Fibroblast of skin of right biceps (primary cell): ENCODE data around the gene BCL2L11.
"Not testable (repeated sequence)": the region's sequence is repeated elsewhere in the genome, so short reads cannot be mapped to it uniquely, and the experiment has no call there.

Experiments
- DNase-seq: peaks from one replicate; pipeline ENCODE4 v3.0.0-alpha.2; 2013

BCL2L11 gene

GRCh38 chr2:111120253-111121027 is at the start of gene BCL2L11:
TSS of gene BCL2L11 (plus strand) at chr2:111120914. CDS start at chr2:111123746, 2,832 bp downstream.
- peak; percentile 90 for DNase-seq

- peak; percentile 57 for DNase-seq
Observed at GRCh38 chr2:111071600-111072171, 49.0 kb upstream of the BCL2L11 start.

- DNase-seq = peak; percentile 85
Observed at GRCh38 chr2:111072220-111072871, 48.4 kb upstream of the BCL2L11 start.

DNA sequence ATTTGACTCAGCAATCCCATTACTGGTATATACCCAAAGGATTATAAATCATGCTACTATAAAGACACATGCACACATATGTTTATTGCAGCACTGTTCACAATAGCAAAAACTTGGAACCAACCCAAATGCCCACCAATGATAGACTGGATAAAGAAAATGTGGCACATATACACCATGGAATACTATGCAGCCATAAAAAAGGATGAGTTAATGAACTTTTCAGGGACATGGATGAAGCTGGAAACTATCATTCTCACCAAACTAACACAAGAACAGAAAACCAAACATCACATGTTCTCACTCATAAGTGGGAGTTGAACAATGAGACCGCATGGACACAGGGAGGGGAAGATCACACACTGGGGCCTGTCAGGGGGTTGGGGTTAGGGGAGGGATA is 38.1 kb upstream of the BCL2L11 start:
- DNase-seq = not testable (repeated sequence)

DNA sequence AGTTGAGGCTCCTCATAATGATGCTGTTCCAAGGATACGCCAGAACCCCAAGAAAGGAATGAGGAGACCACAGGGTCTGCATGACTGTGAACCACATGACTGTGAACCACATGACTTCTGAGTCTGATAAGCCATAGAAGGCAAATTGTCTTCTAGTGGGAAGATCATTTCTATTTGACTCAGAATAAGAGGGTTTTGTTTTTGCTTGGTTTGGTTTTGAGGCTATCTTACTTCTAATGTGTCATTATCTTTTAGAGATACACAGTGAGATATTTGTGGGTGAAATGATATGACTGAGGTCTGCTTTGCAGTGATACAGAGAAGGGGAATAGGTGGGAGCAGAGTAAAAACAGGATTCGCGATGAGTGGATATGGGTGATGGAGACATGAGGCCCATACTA is 28.9 kb upstream of the BCL2L11 start:
- no peak for DNase-seq

- DNase-seq = no peak
Observed at GRCh38 chr2:111094691-111095090, 26.0 kb upstream of the BCL2L11 start.

DNA sequence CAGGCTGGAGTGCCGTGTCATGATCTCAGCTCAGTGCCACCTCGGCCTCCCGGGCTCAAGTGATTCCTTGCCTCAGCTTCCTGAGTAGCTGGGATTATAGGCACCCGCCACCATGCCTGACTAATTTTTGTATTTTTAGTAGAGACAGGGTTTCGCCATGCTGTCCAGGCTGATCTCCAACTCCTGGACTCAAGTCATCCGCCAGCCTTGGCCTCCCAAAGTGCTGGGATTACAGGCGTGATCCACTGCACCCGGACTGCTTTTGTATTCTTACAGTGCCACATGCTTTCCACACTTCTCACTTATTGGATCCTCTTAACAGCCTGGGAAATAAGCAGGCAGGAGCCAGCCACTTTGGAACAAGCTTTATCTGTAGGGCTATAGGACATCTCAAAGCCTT is 25.3 kb upstream of the BCL2L11 start:
- no peak for DNase-seq

GRCh38 chr2:111099402-111099801 is 21.3 kb upstream of the BCL2L11 start:
- no peak for DNase-seq

GRCh38 chr2:111100087-111100764 is 20.5 kb upstream of the BCL2L11 start:
- no peak for DNase-seq

GRCh38 chr2:111100765-111101162 is 19.9 kb upstream of the BCL2L11 start:
- peak; percentile 32 for DNase-seq

DNA sequence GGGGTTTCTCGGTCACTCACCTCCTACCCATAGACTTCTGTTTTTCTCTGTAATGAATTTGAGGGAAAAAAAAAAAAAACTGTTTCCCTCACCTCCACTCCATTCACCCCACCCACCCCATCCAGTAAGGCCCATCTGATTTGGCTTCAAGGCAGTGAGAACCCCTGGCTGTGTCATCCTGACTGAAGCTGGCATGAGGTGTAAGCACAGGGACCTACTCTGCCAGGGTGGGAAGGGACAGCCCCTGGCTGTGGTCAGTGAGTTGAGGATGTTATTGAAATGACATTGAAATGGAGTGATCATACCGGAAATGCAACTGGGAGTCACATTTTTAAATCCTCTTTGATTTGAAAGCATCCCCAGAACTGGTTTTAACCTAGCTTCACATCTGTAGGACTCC is 19.1 kb upstream of the BCL2L11 start:
- DNase-seq = no peak

GRCh38 chr2:111102216-111102615 is 18.5 kb upstream of the BCL2L11 start:
- DNase-seq = no peak

- DNase-seq = no peak
Observed at GRCh38 chr2:111105926-111106325, 14.8 kb upstream of the BCL2L11 start.

DNA sequence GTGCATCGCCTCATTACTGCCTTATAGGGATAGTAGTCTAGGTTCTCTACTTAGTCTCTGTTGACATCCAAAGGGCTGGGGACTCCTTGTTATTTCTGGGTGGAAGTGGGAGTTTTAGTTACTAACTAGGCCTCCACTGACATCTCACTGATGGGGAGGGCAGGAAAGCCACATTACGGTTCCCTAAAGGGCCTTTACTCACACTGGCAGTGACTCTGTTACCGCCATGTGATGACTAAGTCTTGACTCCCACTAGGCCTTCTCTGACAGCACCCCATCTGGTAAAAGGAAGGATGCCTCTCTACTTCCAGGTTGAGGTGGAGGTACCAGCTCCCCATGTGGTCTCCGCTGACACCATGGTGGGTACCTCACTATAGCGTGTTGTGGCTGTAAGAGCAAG is 14.0 kb upstream of the BCL2L11 start:
- no peak for DNase-seq

DNA sequence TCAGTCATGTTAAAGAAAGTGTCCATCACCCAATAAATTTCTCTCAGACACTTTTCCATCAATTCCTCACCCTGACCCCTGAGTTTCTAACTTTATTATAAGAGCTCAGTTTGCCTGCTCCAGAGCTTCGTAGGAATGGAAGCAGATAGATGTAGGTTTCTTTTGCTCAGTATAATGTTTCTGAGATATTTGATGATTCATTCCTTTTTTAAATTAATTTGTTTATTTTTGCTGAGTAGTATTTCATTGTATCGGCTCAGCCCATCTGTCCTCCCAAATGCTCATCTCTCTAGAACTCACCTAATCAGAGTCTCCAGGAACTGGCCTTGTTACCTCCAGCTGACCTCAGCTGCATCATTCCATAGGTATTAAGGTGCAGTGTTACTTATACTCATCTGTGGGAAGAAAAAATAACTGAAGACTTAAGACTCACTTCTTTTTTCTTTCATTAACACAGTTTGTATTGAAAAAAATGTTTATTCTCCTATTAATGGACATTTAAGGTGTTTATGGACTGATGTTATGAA is 11.9 kb upstream of the BCL2L11 start:
- no peak for DNase-seq

- DNase-seq = no peak
Observed at GRCh38 chr2:111111101-111111755, 9.5 kb upstream of the BCL2L11 start.

DNA sequence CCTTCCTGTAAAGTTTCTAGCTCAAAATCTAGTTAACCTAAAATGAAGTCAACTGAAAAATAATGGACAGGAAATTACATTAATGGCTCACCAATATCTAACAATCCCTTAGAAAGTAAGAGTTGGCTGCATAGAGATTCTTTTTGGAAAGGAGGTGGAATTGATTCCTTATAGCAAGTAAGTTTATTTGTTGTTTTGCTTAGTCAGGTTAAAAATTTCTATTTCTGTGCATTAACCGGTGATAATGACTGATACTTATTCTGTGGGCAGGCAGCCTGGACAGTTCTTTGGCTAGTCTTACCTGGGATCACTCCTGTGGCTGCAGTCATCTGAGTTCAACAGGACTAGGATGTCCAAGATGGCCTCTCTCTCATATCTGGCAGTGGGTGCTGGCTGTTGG is 6.9 kb upstream of the BCL2L11 start:
- DNase-seq = no peak

- DNase-seq = no peak
Observed at GRCh38 chr2:111116011-111116746, 4.5 kb upstream of the BCL2L11 start.

- DNase-seq = peak; percentile 73
Observed at GRCh38 chr2:111116843-111117597, 3.7 kb upstream of the BCL2L11 start.

GRCh38 chr2:111117598-111118480 is 2.9 kb upstream of the BCL2L11 start:
- peak; percentile 78 for DNase-seq
